GM21619 (cell line): ENCODE results near the gene LAPTM4A.
"Not testable (repeated sequence)": the region's sequence is repeated elsewhere in the genome, so short reads cannot be mapped to it uniquely, and the experiment has no call there.

Source experiments
- ATAC-seq: cut with Tn5 transposase; IDR thresholded peaks from one replicate; pipeline ENCODE4 v1.9.1; 2021; ENCODE audit not compliant: unreplicated experiment

LAPTM4A gene

GRCh38 chr2:20051532-20052228, at the start of gene LAPTM4A:
Gene LAPTM4A (minus strand): TSS chr2:20051628. CDS start chr2:20051520, 108 bp downstream.
- ATAC-seq, result peak; percentile 94

GRCh38 chr2:20100711-20101110, 49.3 kb upstream of the LAPTM4A start:
- no peak for ATAC-seq

GRCh38 chr2:20099780-20100179, 48.4 kb upstream of the LAPTM4A start:
- ATAC-seq, result no peak

GRCh38 chr2:20097889-20098714, 46.7 kb upstream of the LAPTM4A start:
- peak; percentile 93 for ATAC-seq

GRCh38 chr2:20095469-20095868, 44.0 kb upstream of the LAPTM4A start:
- ATAC-seq, result no peak

GRCh38 chr2:20094955-20095354, 43.5 kb upstream of the LAPTM4A start:
- ATAC-seq, result no peak

- ATAC-seq, result no peak
Measured at GRCh38 chr2:20094142-20094755, 42.8 kb upstream of the LAPTM4A start.

- no peak for ATAC-seq
Measured at GRCh38 chr2:20093263-20094141, 42.1 kb upstream of the LAPTM4A start.

- ATAC-seq, result no peak
Measured at GRCh38 chr2:20092901-20093235, 41.4 kb upstream of the LAPTM4A start.

GRCh38 chr2:20092226-20092900, 40.9 kb upstream of the LAPTM4A start:
- no peak for ATAC-seq

GRCh38 chr2:20091305-20091991, 40.0 kb upstream of the LAPTM4A start:
- ATAC-seq, result no peak

GRCh38 chr2:20089715-20090464, 38.5 kb upstream of the LAPTM4A start:
- ATAC-seq, result no peak

- not testable (repeated sequence) for ATAC-seq
Measured at GRCh38 chr2:20085909-20086308, 34.5 kb upstream of the LAPTM4A start.

GRCh38 chr2:20082812-20083211, 31.4 kb upstream of the LAPTM4A start:
- not testable (repeated sequence) for ATAC-seq

- ATAC-seq, result no peak
Measured at GRCh38 chr2:20081841-20082240, 30.4 kb upstream of the LAPTM4A start.

- no peak for ATAC-seq
Measured at GRCh38 chr2:20080839-20081415, 29.5 kb upstream of the LAPTM4A start.

- no peak for ATAC-seq
Measured at GRCh38 chr2:20080428-20080827, 29.0 kb upstream of the LAPTM4A start.

- no peak for ATAC-seq
Measured at GRCh38 chr2:20079546-20080115, 28.2 kb upstream of the LAPTM4A start.
